Measurements from ENCODE around the gene LDHD.

DNA sequence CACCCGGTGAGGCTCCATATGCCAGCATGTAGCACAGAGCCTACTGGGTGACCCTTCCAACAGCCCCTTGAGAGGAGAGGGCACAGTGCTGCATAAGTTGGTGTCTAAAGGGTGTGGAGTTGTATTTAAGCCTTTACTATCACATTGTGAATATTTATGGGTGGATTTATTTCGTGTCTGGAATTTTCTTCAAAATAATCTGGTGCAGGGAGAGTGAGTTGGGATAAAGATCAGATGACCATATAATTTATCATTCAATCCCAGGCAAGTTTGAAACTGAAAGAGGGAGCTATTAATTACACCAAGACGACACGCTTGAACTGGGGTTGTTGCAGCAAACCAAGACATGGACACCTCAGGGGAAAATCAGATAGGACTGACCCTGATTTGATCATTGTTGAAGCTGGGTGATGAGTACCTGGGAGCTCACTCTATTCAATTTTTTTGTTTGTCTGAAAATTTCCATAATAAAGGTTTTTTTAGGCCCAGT, 42.2 kb downstream of the LDHD start:
- TF ChIP-seq NRF1 (IDR thresholded peaks at IDR 0.05; ENCODE audit: low read depth, low read length) (no peak), POLR2A (IDR thresholded peaks at IDR 0.05; ENCODE audit: control extremely low read depth in 1 of 2, low read depth in 2 of 2, low read length in 2 of 2) (no peak), KDM5A (IDR thresholded peaks at IDR 0.05; ENCODE audit: low read length) (no peak), CHD2 (IDR thresholded peaks at IDR 0.05; ENCODE audit: low read length) (no peak), HDAC2 (IDR thresholded peaks at IDR 0.05; ENCODE audit: borderline replicate concordance in 1 of 2, low read depth in 2 of 2, low read length in 2 of 2) (no peak), POLR2AphosphoS5 (IDR thresholded peaks at IDR 0.05; ENCODE audit: low read depth, low read length) (no peak), SIN3A (conservative IDR thresholded peaks at IDR 0.05 in 1 of 2, IDR thresholded peaks at IDR 0.05 in 1 of 2; ENCODE audit: low read depth in 1 of 2, low read length in 2 of 2) (no peak), EGR1 (IDR thresholded peaks at IDR 0.05; ENCODE audit: borderline replicate concordance, low read depth, low read length) (no peak), HDAC6 (IDR thresholded peaks at IDR 0.05; ENCODE audit: low read depth, low read length) (no peak), SUZ12 (IDR thresholded peaks at IDR 0.05; ENCODE audit: low read length) (no peak), GABPA (IDR thresholded peaks at IDR 0.05; ENCODE audit: borderline replicate concordance, insufficient read depth, low read length) (no peak)
- TF ChIP-seq, protein P1, sequence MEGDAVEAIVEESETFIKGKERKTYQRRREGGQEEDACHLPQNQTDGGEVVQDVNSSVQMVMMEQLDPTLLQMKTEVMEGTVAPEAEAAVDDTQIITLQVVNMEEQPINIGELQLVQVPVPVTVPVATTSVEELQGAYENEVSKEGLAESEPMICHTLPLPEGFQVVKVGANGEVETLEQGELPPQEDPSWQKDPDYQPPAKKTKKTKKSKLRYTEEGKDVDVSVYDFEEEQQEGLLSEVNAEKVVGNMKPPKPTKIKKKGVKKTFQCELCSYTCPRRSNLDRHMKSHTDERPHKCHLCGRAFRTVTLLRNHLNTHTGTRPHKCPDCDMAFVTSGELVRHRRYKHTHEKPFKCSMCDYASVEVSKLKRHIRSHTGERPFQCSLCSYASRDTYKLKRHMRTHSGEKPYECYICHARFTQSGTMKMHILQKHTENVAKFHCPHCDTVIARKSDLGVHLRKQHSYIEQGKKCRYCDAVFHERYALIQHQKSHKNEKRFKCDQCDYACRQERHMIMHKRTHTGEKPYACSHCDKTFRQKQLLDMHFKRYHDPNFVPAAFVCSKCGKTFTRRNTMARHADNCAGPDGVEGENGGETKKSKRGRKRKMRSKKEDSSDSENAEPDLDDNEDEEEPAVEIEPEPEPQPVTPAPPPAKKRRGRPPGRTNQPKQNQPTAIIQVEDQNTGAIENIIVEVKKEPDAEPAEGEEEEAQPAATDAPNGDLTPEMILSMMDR (IDR thresholded peaks at IDR 0.05; ENCODE audit: control extremely low read depth in 1 of 3, insufficient read depth in 1 of 3, low read depth in 1 of 3, low read length in 3 of 3), result no peak
- TF ChIP-seq, protein P2, sequence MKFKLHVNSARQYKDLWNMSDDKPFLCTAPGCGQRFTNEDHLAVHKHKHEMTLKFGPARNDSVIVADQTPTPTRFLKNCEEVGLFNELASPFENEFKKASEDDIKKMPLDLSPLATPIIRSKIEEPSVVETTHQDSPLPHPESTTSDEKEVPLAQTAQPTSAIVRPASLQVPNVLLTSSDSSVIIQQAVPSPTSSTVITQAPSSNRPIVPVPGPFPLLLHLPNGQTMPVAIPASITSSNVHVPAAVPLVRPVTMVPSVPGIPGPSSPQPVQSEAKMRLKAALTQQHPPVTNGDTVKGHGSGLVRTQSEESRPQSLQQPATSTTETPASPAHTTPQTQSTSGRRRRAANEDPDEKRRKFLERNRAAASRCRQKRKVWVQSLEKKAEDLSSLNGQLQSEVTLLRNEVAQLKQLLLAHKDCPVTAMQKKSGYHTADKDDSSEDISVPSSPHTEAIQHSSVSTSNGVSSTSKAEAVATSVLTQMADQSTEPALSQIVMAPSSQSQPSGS (IDR thresholded peaks at IDR 0.05; ENCODE audit: low read length), result no peak

Data from H1 (cell line).